Adipocyte (in vitro differentiated cells): ENCODE data around the gene SST.
A peak's percentile ranks its signal among the peaks of the same experiment; 100 is the strongest.

ENCODE experiments used
- DNase-seq: peaks from one replicate; pipeline ENCODE4 v3.0.0-alpha.2; 2015; ENCODE audit warnings: low read depth
- H3K27me3 ChIP-seq: replicated peaks from 2 replicates; pipeline ENCODE4 v1.7.0; 2013; ENCODE audit warnings: mild to moderate bottlenecking, low read length, moderate library complexity; ENCODE audit not compliant: control insufficient read depth, insufficient read depth
- H3K36me3 ChIP-seq: 2 replicates; pipeline ENCODE4 v1.7.0; 2013; ENCODE audit warnings: low read length, mild to moderate bottlenecking, moderate library complexity; ENCODE audit not compliant: control insufficient read depth, insufficient read depth, severe bottlenecking
- H3K4me1 ChIP-seq: 2 replicates; pipeline ENCODE4 v1.7.0; 2013; ENCODE audit warnings: mild to moderate bottlenecking, low read length, moderate library complexity; ENCODE audit not compliant: control insufficient read depth, insufficient read depth
- H3K4me3 ChIP-seq: 2 replicates; pipeline ENCODE4 v1.7.0; 2013; ENCODE audit warnings: mild to moderate bottlenecking, low read length, moderate library complexity
- H3K9ac ChIP-seq: 2 replicates; pipeline ENCODE4 v1.7.0; 2013; ENCODE audit warnings: mild to moderate bottlenecking, low read length, moderate library complexity
- H3K9me3 ChIP-seq: 2 replicates; pipeline ENCODE4 v1.7.0; 2013; ENCODE audit warnings: mild to moderate bottlenecking, low read length, moderate library complexity; ENCODE audit not compliant: control insufficient read depth

The SST gene

DNA sequence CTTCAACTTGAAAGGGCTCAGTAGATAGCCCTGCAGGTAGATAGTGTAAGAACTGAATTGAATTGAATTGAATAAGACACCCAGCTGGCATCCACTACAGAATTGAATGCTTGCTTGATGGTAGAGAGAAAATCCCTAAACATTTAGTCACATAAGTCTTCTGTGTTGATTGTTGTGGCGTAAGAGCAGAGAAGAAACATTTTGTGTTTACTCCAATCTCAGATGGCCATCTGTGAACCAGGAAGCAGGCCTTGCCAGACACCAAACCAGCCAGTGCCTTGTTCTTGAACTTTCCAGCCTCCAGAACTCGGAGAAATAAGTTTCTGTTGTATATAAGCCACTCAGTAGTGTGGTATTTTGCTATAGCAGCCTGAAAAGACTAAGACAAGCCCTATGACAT lies 43.6 kb downstream of the SST start:
- Histone ChIP-seq H3K36me3 (no peaks in the 10 kb centered on the region), H3K27me3 (no peaks in the 10 kb centered on the region), H3K9ac (no peak overlapping the region), H3K4me1 (peaks cover 21% of the 10 kb centered on the region), H3K9me3 (no peaks in the 10 kb centered on the region), H3K4me3 (no peak overlapping the region)
- no peak for DNase-seq

DNA sequence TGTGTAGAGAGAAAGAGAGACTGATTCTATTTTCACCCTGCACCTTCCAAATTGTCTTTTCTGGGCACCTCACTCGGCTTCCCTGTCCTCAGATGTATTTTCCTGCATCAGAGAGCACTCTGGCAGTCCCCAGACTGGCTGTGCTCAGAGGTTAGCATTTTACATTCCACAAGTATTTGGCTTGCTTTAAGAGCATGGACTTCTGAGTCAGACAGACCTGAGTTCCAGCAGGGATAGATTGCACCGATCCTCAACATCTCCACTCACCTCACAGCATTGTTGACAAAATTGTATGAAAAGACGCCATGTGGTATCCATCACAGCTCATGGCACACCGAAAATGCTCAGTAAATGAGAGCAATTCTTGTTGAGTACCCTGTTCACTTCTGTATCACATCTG lies 45.6 kb downstream of the SST start:
- Histone ChIP-seq H3K4me3 (no peak overlapping the region), H3K36me3 (no peaks in the 10 kb centered on the region)
- peak; percentile 8 for DNase-seq

DNA sequence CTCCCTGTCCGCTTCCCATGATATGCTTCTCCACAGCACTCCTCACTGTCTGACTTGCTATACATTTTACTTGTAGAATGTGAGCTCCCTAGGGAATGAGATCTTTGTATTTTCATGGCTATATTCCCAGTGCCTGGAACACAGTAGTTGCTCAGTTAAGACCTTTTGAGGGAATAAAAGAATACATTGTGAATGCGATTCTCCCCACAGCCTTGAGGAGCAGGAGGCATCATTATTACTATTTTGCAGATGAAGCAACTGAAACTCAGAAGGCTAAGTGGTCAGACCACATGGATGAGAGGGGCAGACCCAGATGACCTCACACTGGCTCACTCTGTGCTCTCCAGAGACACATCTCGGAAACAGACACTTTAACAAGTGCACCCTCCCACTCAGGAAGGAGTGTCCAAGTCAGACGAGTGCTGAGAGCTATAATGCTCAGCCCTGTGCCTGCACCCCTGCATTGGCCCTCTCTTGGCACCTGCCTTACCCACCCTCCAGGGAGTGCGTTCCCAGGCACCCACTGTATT lies 46.8 kb downstream of the SST start:
- no peak for DNase-seq
- Histone ChIP-seq H3K36me3 (no peaks in the 10 kb centered on the region), H3K4me1 (peaks cover 7% of the 10 kb centered on the region), H3K9ac (no peak overlapping the region), H3K9me3 (no peaks in the 10 kb centered on the region), H3K27me3 (no peaks in the 10 kb centered on the region), H3K4me3 (no peak overlapping the region)

More for the DNA sequence above, 45.6 kb downstream of the SST start:
- H3K4me1 ChIP-seq: peaks cover 14% of the 10 kb centered on the region
- no peaks in the 10 kb centered on the region for H3K9me3 ChIP-seq
- no peaks in the 10 kb centered on the region for H3K27me3 ChIP-seq
- no peak overlapping the region for H3K9ac ChIP-seq

DNA sequence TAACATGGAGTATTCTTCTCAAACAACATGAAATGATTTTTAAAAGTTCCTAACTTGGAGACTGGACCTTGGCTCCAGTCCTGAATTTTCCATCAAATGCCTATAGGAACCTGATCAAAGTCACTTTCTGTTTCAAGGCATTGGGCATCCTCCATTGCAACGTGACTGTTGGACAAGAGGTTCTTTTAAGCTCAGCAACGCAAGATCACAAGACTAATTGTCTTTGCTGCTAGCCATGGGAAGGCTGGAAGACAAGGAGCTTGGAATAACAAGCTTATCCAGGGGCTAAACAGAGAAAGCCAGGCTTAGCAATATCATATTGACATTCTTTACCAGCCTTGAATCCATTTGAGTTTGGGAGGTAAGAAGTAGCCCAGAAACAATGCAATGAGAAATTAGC lies 48.3 kb downstream of the SST start:
- DNase-seq: no peak
- H3K4me3 ChIP-seq: no peak overlapping the region
- no peaks in the 10 kb centered on the region for H3K36me3 ChIP-seq
- no peaks in the 10 kb centered on the region for H3K9me3 ChIP-seq
- H3K4me1 ChIP-seq: peaks cover 7% of the 10 kb centered on the region
- no peak overlapping the region for H3K9ac ChIP-seq
- no peaks in the 10 kb centered on the region for H3K27me3 ChIP-seq

DNA sequence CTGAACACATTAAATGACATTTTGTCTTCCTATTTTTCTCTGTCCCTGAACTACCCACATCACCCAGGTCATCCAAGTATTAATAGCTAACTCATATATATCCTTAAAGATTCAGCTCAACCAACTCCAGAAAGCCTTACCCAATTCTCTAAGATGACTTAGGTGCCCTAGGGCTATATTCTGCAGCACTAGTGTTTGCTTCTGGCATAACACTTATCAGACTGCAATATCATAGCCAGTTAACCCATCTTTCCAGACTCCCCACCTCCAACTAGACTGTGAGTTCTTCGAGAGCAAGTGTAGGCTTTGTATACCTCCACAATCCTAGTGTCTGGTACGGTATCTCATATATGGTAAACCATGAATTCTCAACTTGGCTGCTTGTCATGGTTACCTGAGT lies 50.7 kb downstream of the SST start:
- H3K4me3 ChIP-seq: no peak overlapping the region
- no peaks in the 10 kb centered on the region for H3K27me3 ChIP-seq
- no peaks in the 10 kb centered on the region for H3K36me3 ChIP-seq

More for the DNA sequence above, 50.7 kb downstream of the SST start:
- Histone ChIP-seq H3K9ac (no peak overlapping the region), H3K4me1 (peaks cover 4% of the 10 kb centered on the region), H3K9me3 (no peaks in the 10 kb centered on the region)
- no peak for DNase-seq
